Ovary (tissue), 9 donors: ENCODE data around the gene MSL1. TPM values are rescaled to one million over a fixed set of nuclear protein-coding genes. Genes with fewer than 3 reads are reported as not detected.

Source experiments
- DNase-seq, 5 donors: peaks; one replicate each; pipeline ENCODE4 v3.0.0-alpha.2; 2019 to 2020
- H3K27ac ChIP-seq, 2 donors: fragments of 200-600 bp; one replicate each; pipeline versions ENCODE4 v1.5.1 to v1.8.0; 2019 to 2022
- H3K27me3 ChIP-seq: fragments of 200-600 bp; one replicate; pipeline ENCODE4 v1.8.0; 2022
- H3K36me3 ChIP-seq: fragments of 200-600 bp; sonication (generic); one replicate; pipeline ENCODE4 v1.5.1; 2019
- H3K4me1 ChIP-seq: one replicate; pipeline ENCODE4 v1.8.1; 2013; ENCODE audit warnings: mild to moderate bottlenecking, moderate library complexity; ENCODE audit not compliant: insufficient read depth
- H3K4me3 ChIP-seq: fragments of 200-600 bp; sonication (generic); one replicate; pipeline ENCODE4 v1.5.1; 2017
- H3K9me3 ChIP-seq, 2 donors: fragments of 200-600 bp in 1 of 2; sonication (generic) in 1 of 2; one replicate each; pipeline versions ENCODE4 v1.5.1 to v1.8.1; 2013 to 2019; ENCODE audit warnings: mild to moderate bottlenecking in 1 of 2, moderate library complexity in 1 of 2
- CTCF ChIP-seq, 3 donors: fragments of 450-650 bp in 2 of 3; fragments of 200-600 bp in 1 of 3; IDR thresholded peaks; one replicate each; pipeline versions ENCODE4 v1.5.1 to v1.8.0; 2016 to 2022; ENCODE audit warnings: antibody characterized with exemption in 3 of 3, mild to moderate bottlenecking in 1 of 3
- EP300 ChIP-seq: sonication (generic); formaldehyde crosslinking; IDR thresholded peaks from one replicate; pipeline ENCODE4 v1.6.1; 2017; ENCODE audit warnings: antibody characterized with exemption
- POLR2A ChIP-seq: fragments of 450-650 bp; IDR thresholded peaks from one replicate; pipeline ENCODE4 v1.6.1; 2017; ENCODE audit warnings: antibody characterized with exemption, mild to moderate bottlenecking, moderate library complexity
- WGBS, 3 donors: extraction: QIAGEN DNeasy Blood & Tissue Kit in 1 of 3; methylation state at CpG; one replicate each; pipeline versions ENCODE4 v1.1.5 to v1.1.7; 2013 to 2017; 5-methylcytosine and 5-hydroxymethylcytosine counted together
- intact Hi-C, 4 donors: fragments of 100-400 bp; cut with DNase I; formaldehyde crosslinking; loops; one replicate each; pipeline versions ENCODE4 v1.11.0 to v1.15.1; 2022 to 2023
- polyA plus RNA-seq, 2 donors: library from polyadenylated mRNA; stranded (reverse); fragments of 200-250 nt in 1 of 2; fragments of 350-450 nt in 1 of 2; fragmentation: Illumina TruSeq in 1 of 2; extraction: RNeasy Lipid Tissue Mini Kit (QIAGEN cat#74804) in 1 of 2; gene quantifications; one replicate each; pipeline ENCODE4 v1.2.3, GENCODE V29; 2013 to 2014
- total RNA-seq, 7 donors: library from RNA; depleted of rRNA in 2 of 7; stranded (reverse); fragments of >200 nt in 2 of 7; fragmentation: NEBNext Ultra II Directional in 3 of 7; extraction: Animal tissue kit (Norgen Biotek cat#: 25700) in 3 of 7; gene quantifications; one replicate each; pipeline versions ENCODE4 v1.1.0 to v1.2.4, GENCODE V29; 2016 to 2023
- donor health status: DM: no; HTN: no; CAD: no; lungs with moderate emphysema.
- donor health status: DM: no; HTN: no; CAD: no.
- donor health status: Bipolar disorder and iron deficiency.
- donor health status: DM: yes; HTN: yes; CAD: no.
- donor health status: DM: no; HTN: no; CAD: no.
- donor health status: DM: yes; HTN: yes; CAD: no.

The MSL1 gene
- total and polyA plus RNA-seq, 9 donors = 59.6 to 122 (median 83.3) TPM

GRCh38 chr17:40100669-40101366, 21.0 kb upstream of the MSL1 start:
- WGBS, 3 donors = 2% methylated on average over 25 of the region's 25 CpGs
- H3K9me3 ChIP-seq = no peaks in the 10 kb centered on the region
- peak; percentile 98 to 99 (median 98) for DNase-seq
- TF ChIP-seq POLR2A (peak; percentile 91), CTCF (IDR thresholded peaks at IDR 0.05) (no peak), EP300 (peak; percentile 89)
- peak overlapping the region; percentile 65 for H3K4me3 ChIP-seq
- H3K27ac ChIP-seq = peak overlapping the region; percentile 89 to 96
- H3K27me3 ChIP-seq = no peaks in the 10 kb centered on the region
- H3K4me1 ChIP-seq = peaks cover 45% of the 10 kb centered on the region
- intact Hi-C loops = no loop called here
- no peaks in the 10 kb centered on the region for H3K36me3 ChIP-seq

GRCh38 chr17:40101367-40102210, 20.2 kb upstream of the MSL1 start:
- WGBS, 3 donors = 67 to 76% (median 72%) methylated on average over 16 of the region's 16 CpGs
- no peaks in the 10 kb centered on the region for H3K9me3 ChIP-seq
- H3K4me3 ChIP-seq = peak overlapping the region; percentile 65
- no peak for DNase-seq
- intact Hi-C loops = no loop called here
- no peak for TF ChIP-seq CTCF (IDR thresholded peaks at IDR 0.05)
- TF ChIP-seq EP300 = no peak
- TF ChIP-seq POLR2A = no peak
- peaks cover 50% of the 10 kb centered on the region for H3K4me1 ChIP-seq
- H3K36me3 ChIP-seq = no peaks in the 10 kb centered on the region
- H3K27me3 ChIP-seq = no peaks in the 10 kb centered on the region
- peak overlapping the region; percentile 89 to 96 for H3K27ac ChIP-seq

GRCh38 chr17:40103071-40103661, 18.6 kb upstream of the MSL1 start:
- intact Hi-C loops = no loop called here
- H3K27ac ChIP-seq = peak overlapping the region; percentile 74 to 89
- WGBS, 3 donors = 9 to 19% (median 17%) methylated on average over 3 of the region's 3 CpGs

More at GRCh38 chr17:40103071-40103661, 18.6 kb upstream of the MSL1 start:
- Histone ChIP-seq H3K36me3 (no peaks in the 10 kb centered on the region), H3K4me1 (peaks cover 45% of the 10 kb centered on the region), H3K4me3 (no peak overlapping the region), H3K9me3 (no peaks in the 10 kb centered on the region), H3K27me3 (no peaks in the 10 kb centered on the region)
- peak; percentile 9 for TF ChIP-seq POLR2A
- no peak for TF ChIP-seq CTCF (IDR thresholded peaks at IDR 0.05)
- peak; percentile 48 to 61 (median 53) for DNase-seq
